GM21423 (cell line): Measurements from ENCODE around the gene CAMKMT.

Experiments used
- ATAC-seq: cut with Tn5 transposase; IDR thresholded peaks from one replicate; pipeline ENCODE4 v1.9.1; 2021; ENCODE audit warnings: mild to moderate bottlenecking, moderate library complexity; ENCODE audit not compliant: unreplicated experiment

Gene CAMKMT

GRCh38 chr2:44442019-44442418, 80.3 kb downstream of the CAMKMT start:
- ATAC-seq = no peak

DNA sequence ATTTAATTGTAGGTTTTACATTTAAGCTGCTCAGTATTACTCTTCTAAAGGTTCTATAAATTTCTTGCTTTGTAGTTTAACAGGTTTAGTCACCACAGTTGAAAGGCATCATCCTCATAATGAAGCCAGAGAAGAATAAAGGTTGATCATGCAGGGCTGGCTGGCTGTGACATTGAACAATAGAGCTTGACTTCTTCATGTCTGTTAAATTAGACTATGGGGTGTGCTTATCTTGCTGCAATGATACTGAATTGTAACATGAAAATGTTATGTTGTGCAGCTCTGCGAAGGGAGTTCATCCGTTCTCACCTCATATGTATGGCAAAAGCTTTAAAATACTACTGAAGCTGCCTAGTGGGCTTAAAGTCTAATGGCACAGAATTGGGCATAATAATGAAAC, 81.8 kb downstream of the CAMKMT start:
- no peak for ATAC-seq

- ATAC-seq = no peak
These were observed 83.1 kb downstream of the CAMKMT start for GRCh38 chr2:44444881-44445280.

- ATAC-seq = no peak
These were observed 87.2 kb downstream of the CAMKMT start for GRCh38 chr2:44448860-44449527.

- no peak for ATAC-seq
These were observed 88.3 kb downstream of the CAMKMT start for GRCh38 chr2:44450082-44450481.

GRCh38 chr2:44450806-44451205, 89.1 kb downstream of the CAMKMT start:
- ATAC-seq = no peak

- ATAC-seq = no peak
These were observed 90.4 kb downstream of the CAMKMT start for GRCh38 chr2:44452069-44452583.

DNA sequence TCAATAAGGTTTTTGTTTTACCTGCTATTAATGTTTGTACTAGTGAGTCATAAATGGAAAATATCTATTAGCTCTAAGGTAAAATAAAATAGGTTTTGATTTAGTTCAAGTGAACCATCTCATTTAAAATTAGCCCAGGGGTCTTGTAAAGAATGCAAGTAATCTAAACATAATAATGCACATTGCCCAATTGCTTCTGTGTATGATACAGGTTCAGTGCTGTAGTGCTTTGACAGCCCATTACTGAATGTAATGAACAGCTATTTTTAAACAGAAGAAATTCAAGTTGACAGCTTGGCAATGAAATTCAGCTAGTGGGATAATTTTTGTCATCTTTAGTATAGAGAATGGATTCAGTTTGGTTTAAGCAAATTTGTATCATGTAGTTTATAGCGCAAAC, 91.5 kb downstream of the CAMKMT start:
- ATAC-seq = no peak

DNA sequence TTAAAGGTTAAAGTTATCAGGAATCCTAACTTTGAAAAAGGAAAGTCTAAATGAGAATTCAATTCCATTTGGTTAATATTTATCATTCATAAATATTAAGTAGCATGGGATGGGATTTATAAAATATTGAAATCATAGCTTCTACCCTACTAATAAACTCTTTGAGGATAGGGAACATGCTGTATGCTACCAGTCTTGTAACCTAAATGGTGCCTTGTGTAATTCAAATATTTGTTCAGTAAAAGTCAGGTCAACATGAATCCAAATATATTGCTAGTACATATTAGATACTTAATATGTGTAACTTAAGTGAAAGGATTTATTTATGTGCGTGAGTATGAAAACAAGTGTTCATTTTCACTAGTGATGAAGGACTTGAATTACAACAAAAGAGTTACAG, 94.1 kb downstream of the CAMKMT start:
- no peak for ATAC-seq

DNA sequence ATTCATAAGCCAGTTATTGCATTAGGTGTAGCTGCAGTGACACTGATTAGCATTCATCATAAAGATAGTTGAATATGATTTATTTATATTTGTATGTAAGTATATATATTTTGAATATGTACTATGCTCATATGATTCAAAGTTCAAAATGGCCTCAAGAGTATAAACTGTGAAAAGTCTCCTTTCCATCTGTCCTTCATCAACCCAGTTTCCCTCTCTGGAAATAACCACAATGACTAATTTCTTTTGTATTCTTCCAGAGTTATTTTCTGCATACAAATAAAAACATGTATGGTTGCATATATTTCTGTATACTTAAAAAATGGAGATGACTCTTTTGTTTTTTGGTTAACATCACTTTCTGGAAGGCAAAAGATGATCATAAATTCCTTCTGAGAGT, 95.2 kb downstream of the CAMKMT start:
- no peak for ATAC-seq

GRCh38 chr2:44459739-44460138, 98.0 kb downstream of the CAMKMT start:
- ATAC-seq = no peak

DNA sequence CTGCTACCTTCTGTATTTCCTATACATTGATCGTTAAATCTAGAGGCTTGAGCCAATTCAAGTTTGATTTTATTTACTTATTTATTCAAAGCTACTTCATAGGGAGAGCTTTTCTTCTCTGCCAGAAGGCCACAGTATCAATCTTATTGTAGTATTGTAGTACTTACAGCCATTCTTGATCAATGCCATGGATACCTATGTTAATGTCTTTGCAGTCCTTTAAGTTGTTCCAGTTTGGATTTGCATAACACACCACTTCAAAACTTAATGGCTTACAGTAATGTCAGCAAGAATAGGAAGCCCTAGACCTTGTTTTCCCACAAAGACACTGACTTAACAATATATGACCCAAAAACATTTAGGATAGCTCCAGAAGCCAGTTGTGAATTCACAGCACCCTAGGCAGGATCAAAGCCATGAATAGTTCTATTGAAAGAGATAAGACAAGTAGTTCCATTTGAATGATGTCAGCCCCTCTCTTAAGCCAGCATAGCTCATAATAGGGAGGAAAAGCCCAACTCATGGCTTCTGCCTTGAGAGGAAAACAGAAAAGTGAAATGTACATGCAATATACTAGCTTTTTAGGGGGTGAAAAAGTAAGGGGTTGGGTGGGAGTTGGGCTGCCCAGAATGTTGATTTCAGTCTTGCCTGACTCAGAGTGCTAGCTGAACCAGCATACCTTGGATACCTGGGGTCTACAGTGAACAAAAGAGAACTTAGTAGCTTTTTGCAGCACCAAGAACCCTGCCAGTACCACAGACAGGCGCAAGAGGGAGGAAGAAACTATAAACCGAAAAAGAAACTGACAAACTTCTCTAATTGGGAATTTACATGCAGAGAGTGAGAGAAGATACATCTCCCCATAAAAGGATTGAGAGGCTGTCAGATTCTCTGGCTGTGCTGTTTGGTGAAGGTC, 101.4 kb downstream of the CAMKMT start:
- ATAC-seq = no peak

DNA sequence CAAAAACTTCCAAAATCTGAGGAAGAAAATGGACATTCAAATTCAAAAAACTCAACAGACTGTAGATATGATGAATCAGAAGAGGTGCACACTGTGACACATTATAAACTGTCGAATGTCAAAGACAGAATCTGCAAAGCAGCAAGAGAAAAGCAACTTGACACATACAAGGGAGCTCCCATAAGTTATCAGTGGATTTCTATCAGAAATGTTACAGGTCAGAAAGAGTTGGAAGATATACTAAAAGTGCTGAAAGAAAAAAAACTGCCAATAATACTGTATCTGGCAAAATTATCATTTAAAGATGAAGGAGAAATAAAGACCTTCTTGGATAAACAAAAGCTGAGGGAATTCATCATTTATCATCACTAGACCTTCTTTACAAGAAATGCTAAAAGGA, 102.7 kb downstream of the CAMKMT start:
- ATAC-seq = no peak

DNA sequence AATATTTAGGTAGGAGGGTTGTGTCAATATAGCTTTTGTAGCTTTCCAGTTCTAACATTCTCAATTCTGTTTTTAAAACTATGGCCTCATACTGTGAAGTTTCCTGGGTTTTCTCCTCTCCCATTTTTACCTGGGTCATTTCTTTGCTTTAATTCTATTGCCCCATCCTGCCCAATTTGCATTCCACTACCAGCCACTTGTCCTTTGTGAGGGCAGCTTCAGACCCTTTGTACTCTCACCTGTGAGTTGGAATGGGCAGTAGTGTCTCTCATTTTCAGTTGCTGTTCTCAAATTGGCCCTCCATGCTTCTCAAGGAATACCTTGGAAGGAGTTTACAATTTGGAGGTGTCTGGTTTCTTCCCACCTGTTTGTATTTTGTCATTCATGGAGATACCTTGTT, 108.4 kb downstream of the CAMKMT start:
- no peak for ATAC-seq

DNA sequence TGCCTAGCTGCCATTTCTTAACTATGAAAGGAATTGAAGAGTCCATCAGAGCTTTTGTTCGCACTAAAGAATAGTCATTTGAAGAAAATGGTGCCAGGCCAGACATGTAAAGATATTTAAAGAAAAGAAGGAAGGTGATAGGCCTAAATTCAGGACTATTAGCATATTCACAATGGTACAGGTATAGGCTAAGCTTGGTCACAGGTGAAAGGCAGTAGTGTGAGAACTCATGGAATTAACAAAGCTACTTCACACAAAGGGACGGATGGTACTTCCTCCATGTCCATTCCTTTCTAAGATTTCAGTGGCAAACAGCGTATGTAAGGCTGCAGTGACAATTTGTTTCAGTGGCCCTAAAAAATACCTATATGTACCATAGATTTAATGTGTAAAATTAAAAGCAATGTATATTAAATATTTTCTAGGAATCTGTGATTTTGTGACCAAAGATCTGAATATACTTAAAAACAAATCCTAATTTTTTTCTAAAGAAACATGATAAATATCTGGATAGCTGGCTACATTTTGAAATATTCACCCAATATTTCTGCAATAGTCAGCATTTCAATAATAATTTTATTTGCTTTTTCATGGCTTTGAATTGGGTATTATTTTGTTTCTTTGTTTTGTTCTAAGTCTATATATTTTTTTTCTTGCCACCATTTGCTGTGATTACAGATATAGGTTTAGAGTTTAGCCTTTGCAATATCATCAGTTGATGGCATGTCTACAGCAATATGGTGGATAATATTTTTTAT, 116.1 kb downstream of the CAMKMT start:
- no peak for ATAC-seq

DNA sequence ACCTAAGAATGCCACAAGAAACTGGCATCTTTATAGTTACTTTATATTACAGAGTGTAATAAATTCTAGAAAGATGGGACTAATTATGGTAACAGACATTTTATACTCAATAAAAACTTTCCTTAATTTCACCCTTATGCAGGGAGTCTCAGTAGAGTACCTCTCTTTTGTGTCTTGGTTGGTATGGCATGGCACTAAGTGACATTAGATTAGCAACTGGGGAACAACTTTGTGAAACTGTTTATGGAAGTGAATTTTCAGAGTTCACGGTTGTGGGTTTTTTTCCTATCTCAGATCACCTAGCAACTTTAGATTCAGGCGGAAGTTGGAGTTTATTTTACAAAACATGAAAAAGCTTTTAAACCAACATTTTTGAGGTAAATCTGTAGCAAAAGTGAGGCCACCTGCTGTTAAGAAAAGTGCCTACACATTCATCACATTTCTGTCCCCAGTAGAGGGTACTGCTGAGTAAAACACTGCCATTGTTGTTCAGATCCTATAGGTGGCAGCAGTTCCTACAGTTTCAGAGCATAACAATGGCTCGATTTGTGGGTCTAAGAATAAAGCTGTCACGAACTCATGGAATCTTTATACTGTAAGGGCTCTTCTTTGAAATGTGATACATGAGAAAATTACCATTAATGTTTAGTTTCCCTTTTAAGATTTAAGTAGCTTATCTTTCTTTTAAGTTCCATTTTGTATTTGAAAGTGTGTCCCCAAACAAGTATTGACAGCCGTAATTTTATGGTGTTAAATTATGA, 117.6 kb downstream of the CAMKMT start:
- peak; percentile 91 for ATAC-seq

DNA sequence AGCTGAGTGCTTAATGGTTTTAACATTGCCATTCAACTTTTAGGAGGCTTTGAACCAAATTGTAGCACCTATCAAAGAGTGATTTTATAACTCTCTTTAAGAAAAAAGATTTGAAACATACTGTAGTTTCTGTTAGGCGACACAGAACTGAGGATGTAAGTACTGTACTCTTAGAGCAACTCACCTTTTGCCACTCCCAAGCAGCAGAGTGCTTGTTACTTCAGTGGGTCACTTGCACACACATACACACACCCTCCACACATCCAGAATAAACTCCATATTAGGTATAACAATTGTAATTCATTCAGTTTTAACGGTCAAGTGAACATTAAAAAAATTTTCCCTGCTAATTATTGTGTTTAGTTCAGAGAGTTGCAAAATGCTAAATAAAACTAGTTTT, 118.3 kb downstream of the CAMKMT start:
- ATAC-seq = no peak

DNA sequence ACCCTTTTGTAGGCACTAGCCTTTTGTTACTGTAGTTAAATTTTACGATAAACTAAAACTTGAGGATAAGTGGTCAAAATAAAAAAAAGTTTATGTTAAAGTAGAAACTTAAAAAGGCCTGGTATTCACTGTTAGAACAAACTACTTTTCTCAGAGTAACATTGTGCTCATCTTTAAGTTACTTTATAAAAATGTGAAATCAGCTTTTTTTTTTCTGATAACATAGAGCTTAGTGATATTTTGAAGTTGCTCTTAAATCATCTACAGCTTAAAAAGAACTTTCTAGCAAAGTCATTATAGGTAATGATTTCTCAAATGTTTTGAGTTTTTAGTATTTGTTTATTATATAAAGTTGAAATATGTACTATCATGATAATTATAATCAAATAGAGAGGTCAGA, 125.3 kb downstream of the CAMKMT start:
- ATAC-seq = no peak

DNA sequence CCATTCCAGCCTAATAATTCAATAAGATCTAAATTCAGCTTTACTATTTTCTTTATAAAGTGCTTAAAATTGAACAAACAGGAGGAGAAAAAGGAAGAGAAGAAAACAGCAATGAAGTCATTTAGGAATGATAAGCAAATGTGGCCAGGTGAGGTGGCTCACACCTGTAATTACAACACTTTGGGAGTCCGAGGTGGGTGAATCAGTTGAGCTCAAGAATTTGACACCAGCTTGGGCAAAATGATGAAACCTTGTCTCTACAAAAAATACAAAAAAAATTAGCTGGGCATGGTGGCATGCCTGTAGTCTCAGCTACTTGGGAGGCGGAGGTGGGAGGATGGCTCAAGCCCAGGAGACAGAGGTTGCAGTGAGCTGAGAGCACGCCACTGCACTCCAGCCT, 129.0 kb downstream of the CAMKMT start:
- ATAC-seq = no peak

GRCh38 chr2:44494006-44494405, 132.3 kb downstream of the CAMKMT start:
- ATAC-seq = no peak

DNA sequence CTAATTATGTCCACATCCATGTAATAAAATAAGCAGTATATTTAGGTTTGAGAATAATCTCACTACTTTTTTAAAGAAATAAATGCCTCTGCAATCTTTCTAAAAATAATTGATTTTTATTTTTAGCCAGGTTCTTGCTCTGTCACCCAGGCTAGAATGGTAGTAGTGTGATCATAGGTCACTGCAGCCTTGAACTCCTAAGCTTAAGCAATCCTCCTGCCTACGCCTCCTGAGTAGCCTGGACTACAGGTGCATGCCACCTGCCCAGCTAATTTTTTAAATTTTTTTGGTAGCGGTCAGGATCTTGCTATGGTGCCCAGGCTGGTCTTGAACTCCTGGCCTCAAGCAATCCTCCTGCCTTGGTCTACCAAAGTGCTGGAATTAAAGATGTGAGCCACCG, 133.3 kb downstream of the CAMKMT start:
- no peak for ATAC-seq
